Astrocyte of the spinal cord (primary cell): ENCODE results near the gene ZDHHC1.
A peak's percentile ranks its signal among the peaks of the same experiment; 100 is the strongest.

Experiments used
- DNase-seq: peaks from one replicate; pipeline ENCODE4 v3.0.0; 2011; ENCODE audit warnings: low read depth, low spot score
- H3K4me3 ChIP-seq: 2 replicates; pipeline ENCODE4 v1.5.1; 2011; ENCODE audit warnings: low read depth, mild to moderate bottlenecking, low read length, moderate library complexity
- CTCF ChIP-seq: IDR thresholded peaks from 2 replicates; pipeline ENCODE4 v1.5.1; 2012; ENCODE audit warnings: low read depth, mild to moderate bottlenecking, low read length, inconsistent platforms
- in situ Hi-C: cut with HindIII; loops from 2 replicates; pipeline ENCODE4 v1.10.0; 2017; ENCODE audit warnings: low sequenced_read_pairs

ZDHHC1 gene

GRCh38 chr16:67392301-67393059 is 23.8 kb downstream of the ZDHHC1 start:
- TF ChIP-seq CTCF = no peak

GRCh38 chr16:67391424-67392300 is 24.6 kb downstream of the ZDHHC1 start:
- no peak for DNase-seq
- in situ Hi-C loops = no loop called here
- H3K4me3 ChIP-seq = no peak overlapping the region
- TF ChIP-seq CTCF = no peak

More at GRCh38 chr16:67392301-67393059, 23.8 kb downstream of the ZDHHC1 start:
- peak overlapping the region; percentile 38 for H3K4me3 ChIP-seq
- in situ Hi-C loops = no loop called here
- no peak for DNase-seq

GRCh38 chr16:67390816-67391423 is 25.4 kb downstream of the ZDHHC1 start:
- no peak overlapping the region for H3K4me3 ChIP-seq
- TF ChIP-seq CTCF = no peak
- DNase-seq = no peak
- in situ Hi-C loops = no loop called here

GRCh38 chr16:67389911-67390815 is 26.1 kb downstream of the ZDHHC1 start:
- DNase-seq = no peak
- H3K4me3 ChIP-seq = no peak overlapping the region
- TF ChIP-seq CTCF = no peak
- in situ Hi-C loops = no loop called here

- H3K4me3 ChIP-seq = no peak overlapping the region
- no peak for DNase-seq
- no peak for TF ChIP-seq CTCF
- in situ Hi-C loops = no loop called here
Observed at GRCh38 chr16:67388591-67388990, 27.7 kb downstream of the ZDHHC1 start.

GRCh38 chr16:67388191-67388590 is 28.1 kb downstream of the ZDHHC1 start:
- no peak for TF ChIP-seq CTCF
- no peak overlapping the region for H3K4me3 ChIP-seq
- no peak for DNase-seq
- in situ Hi-C loops = no loop called here
